Measurements from ENCODE around the gene BICRA.

GRCh38 chr19:47626238-47626637 is 17.3 kb downstream of the BICRA start:
- TF ChIP-seq, protein P1, sequence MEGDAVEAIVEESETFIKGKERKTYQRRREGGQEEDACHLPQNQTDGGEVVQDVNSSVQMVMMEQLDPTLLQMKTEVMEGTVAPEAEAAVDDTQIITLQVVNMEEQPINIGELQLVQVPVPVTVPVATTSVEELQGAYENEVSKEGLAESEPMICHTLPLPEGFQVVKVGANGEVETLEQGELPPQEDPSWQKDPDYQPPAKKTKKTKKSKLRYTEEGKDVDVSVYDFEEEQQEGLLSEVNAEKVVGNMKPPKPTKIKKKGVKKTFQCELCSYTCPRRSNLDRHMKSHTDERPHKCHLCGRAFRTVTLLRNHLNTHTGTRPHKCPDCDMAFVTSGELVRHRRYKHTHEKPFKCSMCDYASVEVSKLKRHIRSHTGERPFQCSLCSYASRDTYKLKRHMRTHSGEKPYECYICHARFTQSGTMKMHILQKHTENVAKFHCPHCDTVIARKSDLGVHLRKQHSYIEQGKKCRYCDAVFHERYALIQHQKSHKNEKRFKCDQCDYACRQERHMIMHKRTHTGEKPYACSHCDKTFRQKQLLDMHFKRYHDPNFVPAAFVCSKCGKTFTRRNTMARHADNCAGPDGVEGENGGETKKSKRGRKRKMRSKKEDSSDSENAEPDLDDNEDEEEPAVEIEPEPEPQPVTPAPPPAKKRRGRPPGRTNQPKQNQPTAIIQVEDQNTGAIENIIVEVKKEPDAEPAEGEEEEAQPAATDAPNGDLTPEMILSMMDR (optimal IDR thresholded peaks at IDR 0.05 in 1 of 3, IDR thresholded peaks at IDR 0.05 in 1 of 3, conservative IDR thresholded peaks at IDR 0.05 in 1 of 3; ENCODE audit: extremely low read depth in 1 of 3, insufficient read depth in 2 of 3, low read length in 3 of 3), result no peak
- TF ChIP-seq EZH2 (IDR thresholded peaks at IDR 0.05; ENCODE audit: low read length), result no peak

All from keratinocyte (primary cell).